ENCODE measurements around the gene TRIM71. TPM values are rescaled to one million over a fixed set of nuclear protein-coding genes. Genes with fewer than 3 reads are reported as not detected.

The TRIM71 gene
- total and polyA plus RNA-seq, 2 of the 13 experiments (the other 11 are each of a cell fraction or from before 2014, with no cell fraction given) = 21.7 to 76.9 TPM

DNA sequence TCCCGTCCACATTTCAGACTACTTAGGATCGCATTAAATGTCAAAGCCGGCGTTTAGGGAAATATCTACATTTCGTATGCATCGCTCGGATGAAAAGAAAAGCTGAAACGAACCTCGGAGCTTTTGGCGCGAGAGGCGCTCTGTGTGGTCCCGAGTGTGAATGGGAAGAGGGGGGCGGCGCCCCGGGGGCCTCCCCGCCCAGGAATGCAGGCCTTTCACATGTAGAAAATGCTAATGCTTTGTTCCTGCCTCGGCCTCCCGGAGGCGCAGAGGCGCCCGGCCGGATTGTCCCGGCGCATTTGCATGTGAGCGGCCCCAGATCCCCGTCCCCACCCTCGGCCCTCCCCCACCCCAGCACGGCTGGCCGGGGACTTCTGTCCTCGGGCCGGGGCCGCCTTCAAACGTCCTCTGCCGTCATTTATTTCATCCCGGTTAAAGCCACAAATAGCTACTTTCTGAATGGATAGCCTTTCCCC lies 37.0 kb upstream of the TRIM71 start (continued):
- TF ChIP-seq ASH2L (IDR thresholded peaks at IDR 0.05; ENCODE audit: insufficient read length, low read depth, low read length) = no peak
- TF ChIP-seq KLF13 (CRISPR knock-in tag; IDR thresholded peaks at IDR 0.05) = no peak
- TF ChIP-seq ELF4 (CRISPR knock-in tag; IDR thresholded peaks at IDR 0.05; ENCODE audit: borderline replicate concordance) = no peak
- TF ChIP-seq RFX5 (IDR thresholded peaks at IDR 0.05; ENCODE audit: low read depth, low read length) = no peak
- TF ChIP-seq ZNF317 (CRISPR knock-in tag; IDR thresholded peaks at IDR 0.05) = no peak; the same call in 1 of the 2 replicates
- 0 out of 2 replicates have a peak, but pooled peaks have one; percentile 15 for TF ChIP-seq NR2F2 (IDR thresholded peaks at IDR 0.05; ENCODE audit: borderline replicate concordance, low read depth)
- 0 out of 2 replicates have a peak, but pooled peaks have one; percentile 8 for TF ChIP-seq SIN3B (IDR thresholded peaks at IDR 0.05; ENCODE audit: low read length)
- no peak for TF ChIP-seq CEBPZ (IDR thresholded peaks at IDR 0.05; ENCODE audit: low read length)
- TF ChIP-seq POLR2A (IDR thresholded peaks at IDR 0.05; ENCODE audit: insufficient read depth in 1 of 2, low read depth in 2 of 2, low read length in 2 of 2) = peak in 1 of 2 experiments; percentile 46; a peak in 1 of 4 replicates
- TF ChIP-seq TAF1 (CRISPR knock-in tag; IDR thresholded peaks at IDR 0.05) = no peak
- no peak for TF ChIP-seq ZBTB44 (CRISPR knock-in tag; IDR thresholded peaks at IDR 0.05)
- no peak for TF ChIP-seq NCOA2 (CRISPR knock-in tag; IDR thresholded peaks at IDR 0.05)
- TF ChIP-seq ZNF512 (CRISPR knock-in tag; IDR thresholded peaks at IDR 0.05) = no peak
- no peak for TF ChIP-seq GMEB1 (CRISPR knock-in tag; IDR thresholded peaks at IDR 0.05; ENCODE audit: borderline replicate concordance)

Measured in HepG2 (cell line).